D721Med (cell line): ENCODE measurements around the gene ISOC1.
A peak's percentile ranks its signal among the peaks of the same experiment; 100 is the strongest.

ENCODE experiments used
- DNase-seq: peaks from one replicate; pipeline ENCODE4 v3.0.0; 2011; ENCODE audit warnings: low spot score; ENCODE audit not compliant: insufficient read length
- FAIRE-seq: peaks from 2 replicates; lab custom pipeline; 2011; peaks lifted over from hg19 to GRCh38; lab: Jason Lieb, UNC
- CTCF ChIP-seq: IDR thresholded peaks from 2 replicates; pipeline ENCODE4 v1.5.1; 2012; ENCODE audit warnings: mild to moderate bottlenecking, control low read depth; ENCODE audit not compliant: insufficient read depth; ENCODE audit errors: missing control alignments

Gene ISOC1

GRCh38 chr5:129094924-129095899, 663 bp downstream of the ISOC1 start:
- TF ChIP-seq CTCF, result peak; percentile 24
- FAIRE-seq (no peak), DNase-seq (no peak)

- TF ChIP-seq CTCF, result no peak
- FAIRE-seq (no peak), DNase-seq (no peak)
Observed at GRCh38 chr5:129096382-129096991, 1.9 kb downstream of the ISOC1 start.

GRCh38 chr5:129097498-129098296, 3.1 kb downstream of the ISOC1 start:
- no peak for FAIRE-seq
- TF ChIP-seq CTCF, result no peak
- no peak for DNase-seq

- FAIRE-seq (no peak), DNase-seq (no peak)
- TF ChIP-seq CTCF, result no peak
Observed at GRCh38 chr5:129098488-129099183, 4.1 kb downstream of the ISOC1 start.

GRCh38 chr5:129099184-129099569, 4.6 kb downstream of the ISOC1 start:
- no peak for TF ChIP-seq CTCF
- no peak for DNase-seq

GRCh38 chr5:129101794-129102193, 7.2 kb downstream of the ISOC1 start:
- FAIRE-seq (peak; percentile 48), DNase-seq (no peak)
- TF ChIP-seq CTCF, result no peak

More at GRCh38 chr5:129099184-129099569, 4.6 kb downstream of the ISOC1 start:
- FAIRE-seq, result no peak
